ENCODE measurements around the gene ANKEF1. TPM values are rescaled to one million over a fixed set of nuclear protein-coding genes. Genes with fewer than 3 reads are reported as not detected.
"Not testable (repeated sequence)": the region's sequence is repeated elsewhere in the genome, so short reads cannot be mapped to it uniquely, and the experiment has no call there.

The ANKEF1 gene
- total RNA-seq, 4 donors from 2014 or later, result 0.62 to 1.4 (median 1.0) TPM

DNA sequence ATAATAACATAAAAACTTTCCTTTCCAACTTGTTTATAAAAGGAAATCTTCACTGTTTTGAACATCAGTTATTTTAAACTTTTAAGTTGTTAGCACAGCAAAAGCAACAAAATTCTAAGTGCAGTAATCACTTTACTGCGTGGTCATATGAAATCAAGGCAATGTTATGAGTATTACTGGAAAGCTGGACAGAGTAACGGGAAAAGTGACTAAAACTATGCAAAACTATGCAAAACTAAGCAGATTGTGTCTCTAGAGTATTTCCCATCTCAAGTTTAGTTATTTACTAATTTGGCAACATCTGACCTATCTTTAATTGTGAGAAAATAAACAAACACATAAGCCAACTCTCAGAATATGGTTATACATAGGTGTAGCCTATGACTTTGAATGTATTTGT lies 10.9 kb upstream of the ANKEF1 start:
- in situ Hi-C loops (cut with MboI; ENCODE audit: low sequenced_read_pairs in 4 of 4), result no loop called here
- no peak for DNase-seq
- no peak overlapping the region for H3K27ac ChIP-seq
- no peaks in the 10 kb centered on the region for H3K9me3 ChIP-seq
- TF ChIP-seq POLR2A (IDR thresholded peaks at IDR 0.05), result no peak
- TF ChIP-seq, protein P1, sequence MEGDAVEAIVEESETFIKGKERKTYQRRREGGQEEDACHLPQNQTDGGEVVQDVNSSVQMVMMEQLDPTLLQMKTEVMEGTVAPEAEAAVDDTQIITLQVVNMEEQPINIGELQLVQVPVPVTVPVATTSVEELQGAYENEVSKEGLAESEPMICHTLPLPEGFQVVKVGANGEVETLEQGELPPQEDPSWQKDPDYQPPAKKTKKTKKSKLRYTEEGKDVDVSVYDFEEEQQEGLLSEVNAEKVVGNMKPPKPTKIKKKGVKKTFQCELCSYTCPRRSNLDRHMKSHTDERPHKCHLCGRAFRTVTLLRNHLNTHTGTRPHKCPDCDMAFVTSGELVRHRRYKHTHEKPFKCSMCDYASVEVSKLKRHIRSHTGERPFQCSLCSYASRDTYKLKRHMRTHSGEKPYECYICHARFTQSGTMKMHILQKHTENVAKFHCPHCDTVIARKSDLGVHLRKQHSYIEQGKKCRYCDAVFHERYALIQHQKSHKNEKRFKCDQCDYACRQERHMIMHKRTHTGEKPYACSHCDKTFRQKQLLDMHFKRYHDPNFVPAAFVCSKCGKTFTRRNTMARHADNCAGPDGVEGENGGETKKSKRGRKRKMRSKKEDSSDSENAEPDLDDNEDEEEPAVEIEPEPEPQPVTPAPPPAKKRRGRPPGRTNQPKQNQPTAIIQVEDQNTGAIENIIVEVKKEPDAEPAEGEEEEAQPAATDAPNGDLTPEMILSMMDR (IDR thresholded peaks at IDR 0.05 in 4 of 5, conservative IDR thresholded peaks at IDR 0.05 in 1 of 5), result no peak
- no peaks in the 10 kb centered on the region for H3K4me1 ChIP-seq
- H3K36me3 ChIP-seq, result no peaks in the 10 kb centered on the region
- ATAC-seq, result no peak
- intact Hi-C loops (cut with DNase I; ENCODE audit: low total_unique reads), result no loop called here
- H3K27me3 ChIP-seq, result no peaks in the 10 kb centered on the region
- H3K4me3 ChIP-seq, result no peak overlapping the region

DNA sequence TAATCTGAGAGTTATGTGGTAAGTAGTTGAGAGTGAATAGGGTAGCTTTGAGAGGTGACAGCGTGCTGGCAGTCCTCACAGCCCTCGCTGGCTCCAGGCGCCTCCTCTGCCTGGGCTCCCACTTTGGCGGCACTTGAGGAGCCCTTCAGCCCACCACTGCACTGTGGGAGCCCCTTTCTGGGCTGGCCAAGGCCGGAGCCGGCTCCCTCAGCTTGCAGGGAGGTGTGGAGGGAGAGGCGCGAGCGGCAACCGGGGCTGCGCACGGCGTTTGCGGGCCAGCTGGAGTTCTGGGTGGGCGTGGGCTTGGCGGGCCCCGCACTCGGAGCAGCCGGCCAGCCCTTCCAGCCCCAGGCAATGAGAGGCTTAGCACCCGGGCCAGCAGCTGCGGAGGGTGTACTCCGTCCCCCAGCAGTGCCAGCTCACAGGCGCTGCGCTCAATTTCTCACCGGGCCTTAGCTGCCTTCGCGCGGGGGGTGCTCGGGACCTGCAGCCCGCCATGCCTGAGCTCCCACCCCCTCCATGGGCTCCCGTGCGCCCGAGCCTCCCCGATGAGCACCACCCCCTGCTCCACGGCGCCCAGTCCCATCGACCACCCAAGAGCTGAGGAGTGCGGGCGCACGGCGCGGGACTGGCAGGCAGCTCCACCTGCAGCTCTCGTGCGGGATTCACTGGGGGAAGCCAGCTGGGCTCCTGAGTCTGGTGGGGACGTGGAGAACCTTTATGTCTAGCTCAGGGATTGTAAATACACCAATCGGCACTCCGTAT lies 3.2 kb upstream of the ANKEF1 start:
- ATAC-seq; intact Hi-C loops (cut with DNase I; ENCODE audit: low total_unique reads); H3K4me3 ChIP-seq; DNase-seq; H3K9me3 ChIP-seq; H3K27me3 ChIP-seq; H3K4me1 ChIP-seq; H3K27ac ChIP-seq; H3K36me3 ChIP-seq; in situ Hi-C loops (cut with MboI; ENCODE audit: low sequenced_read_pairs in 4 of 4): not testable (repeated sequence)

DNA sequence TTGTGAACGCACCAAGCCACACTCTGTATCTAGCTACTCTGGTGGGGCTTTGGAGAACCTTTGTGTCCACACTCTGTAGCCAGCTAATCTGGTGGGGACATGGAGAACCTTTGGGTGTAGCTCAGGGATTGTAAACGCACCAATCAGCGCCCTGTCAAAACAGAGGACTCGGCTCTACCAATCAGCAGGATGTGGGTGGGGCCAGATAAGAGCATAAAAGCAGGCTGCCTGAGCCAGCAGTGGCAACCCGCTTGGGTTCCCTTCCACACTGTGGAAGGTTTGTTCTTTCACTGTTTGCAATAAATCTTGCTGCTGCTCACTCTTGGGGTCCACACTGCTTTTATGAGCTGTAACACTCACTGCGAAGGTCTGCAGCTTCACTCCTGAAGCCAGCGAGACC lies 2.5 kb upstream of the ANKEF1 start:
- H3K27me3 ChIP-seq; H3K4me1 ChIP-seq; H3K9me3 ChIP-seq; H3K36me3 ChIP-seq; intact Hi-C loops (cut with DNase I; ENCODE audit: low total_unique reads); ATAC-seq; H3K27ac ChIP-seq; in situ Hi-C loops (cut with MboI; ENCODE audit: low sequenced_read_pairs in 4 of 4); H3K4me3 ChIP-seq; DNase-seq: not testable (repeated sequence)

DNA sequence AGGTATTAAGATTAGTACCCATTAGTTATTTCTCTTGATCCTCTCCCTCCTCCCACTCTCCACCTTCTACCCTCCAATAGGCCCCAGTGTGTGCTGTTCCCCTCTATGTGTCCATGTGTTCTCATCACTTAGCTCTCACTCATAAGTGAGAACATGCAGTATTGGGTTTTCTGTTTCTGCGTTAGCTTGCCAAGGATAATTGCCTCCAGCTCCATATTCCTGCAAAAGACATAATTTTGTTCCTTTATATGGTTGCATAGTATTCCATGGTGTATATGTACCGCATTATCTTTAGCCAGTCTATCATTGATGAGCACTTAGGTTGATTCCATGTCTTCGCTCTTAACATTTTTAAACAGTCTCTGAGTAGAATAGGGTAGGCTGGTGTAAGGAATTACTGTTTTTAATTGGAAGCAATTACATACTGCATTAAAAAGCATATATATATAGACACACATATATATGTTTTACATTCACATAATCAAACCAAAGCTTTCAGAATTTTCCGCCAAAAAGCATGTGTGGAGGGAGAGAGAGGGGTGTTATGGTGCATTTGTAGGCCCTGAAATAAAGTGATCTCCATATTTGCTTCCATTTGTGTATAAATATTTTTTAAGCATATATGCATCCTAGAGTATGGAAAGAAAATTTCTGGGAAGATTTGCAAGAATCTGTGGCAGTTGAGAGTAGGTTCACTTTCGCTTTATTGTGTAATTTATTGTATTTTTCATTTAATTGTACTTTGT lies 709 bp upstream of the ANKEF1 start:
- Histone ChIP-seq H3K4me3 (peak overlapping the region in 2 of 4 donors; percentile 65 to 73), H3K36me3 (no peaks in the 10 kb centered on the region), H3K27me3 (no peaks in the 10 kb centered on the region), H3K27ac (no peak overlapping the region), H3K9me3 (no peaks in the 10 kb centered on the region), H3K4me1 (no peaks in the 10 kb centered on the region)
- in situ Hi-C loops (cut with MboI; ENCODE audit: low sequenced_read_pairs in 4 of 4) (no loop called here), intact Hi-C loops (cut with DNase I; ENCODE audit: low total_unique reads) (no loop called here)
- TF ChIP-seq, protein P1 (IDR thresholded peaks at IDR 0.05 in 4 of 5, conservative IDR thresholded peaks at IDR 0.05 in 1 of 5), result no peak
- TF ChIP-seq POLR2A (IDR thresholded peaks at IDR 0.05), result no peak
- ATAC-seq (no peak), DNase-seq (no peak)

DNA sequence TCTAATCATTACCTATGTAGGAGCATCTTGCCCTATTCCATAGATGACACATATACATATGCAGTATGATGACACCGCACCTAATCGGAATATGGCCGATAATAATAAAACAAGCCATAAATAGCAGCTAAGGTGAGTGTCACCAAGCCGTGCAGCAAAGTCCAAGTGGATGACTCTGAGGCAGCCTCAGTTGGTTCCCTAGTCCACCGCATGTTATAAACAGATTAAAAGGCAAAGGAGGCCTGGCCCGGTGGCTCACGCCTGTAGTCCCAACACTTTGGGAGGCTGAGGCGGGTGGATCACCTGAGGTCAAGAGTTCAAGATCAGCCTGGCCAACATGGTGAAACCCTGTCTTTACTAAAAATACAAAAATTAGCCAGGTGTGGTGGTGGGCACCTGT lies 1.5 kb downstream of the ANKEF1 start:
- in situ Hi-C loops (cut with MboI; ENCODE audit: low sequenced_read_pairs in 4 of 4); DNase-seq; H3K27ac ChIP-seq; H3K36me3 ChIP-seq; H3K9me3 ChIP-seq; H3K4me1 ChIP-seq; ATAC-seq; H3K27me3 ChIP-seq; H3K4me3 ChIP-seq; intact Hi-C loops (cut with DNase I; ENCODE audit: low total_unique reads): not testable (repeated sequence)

DNA sequence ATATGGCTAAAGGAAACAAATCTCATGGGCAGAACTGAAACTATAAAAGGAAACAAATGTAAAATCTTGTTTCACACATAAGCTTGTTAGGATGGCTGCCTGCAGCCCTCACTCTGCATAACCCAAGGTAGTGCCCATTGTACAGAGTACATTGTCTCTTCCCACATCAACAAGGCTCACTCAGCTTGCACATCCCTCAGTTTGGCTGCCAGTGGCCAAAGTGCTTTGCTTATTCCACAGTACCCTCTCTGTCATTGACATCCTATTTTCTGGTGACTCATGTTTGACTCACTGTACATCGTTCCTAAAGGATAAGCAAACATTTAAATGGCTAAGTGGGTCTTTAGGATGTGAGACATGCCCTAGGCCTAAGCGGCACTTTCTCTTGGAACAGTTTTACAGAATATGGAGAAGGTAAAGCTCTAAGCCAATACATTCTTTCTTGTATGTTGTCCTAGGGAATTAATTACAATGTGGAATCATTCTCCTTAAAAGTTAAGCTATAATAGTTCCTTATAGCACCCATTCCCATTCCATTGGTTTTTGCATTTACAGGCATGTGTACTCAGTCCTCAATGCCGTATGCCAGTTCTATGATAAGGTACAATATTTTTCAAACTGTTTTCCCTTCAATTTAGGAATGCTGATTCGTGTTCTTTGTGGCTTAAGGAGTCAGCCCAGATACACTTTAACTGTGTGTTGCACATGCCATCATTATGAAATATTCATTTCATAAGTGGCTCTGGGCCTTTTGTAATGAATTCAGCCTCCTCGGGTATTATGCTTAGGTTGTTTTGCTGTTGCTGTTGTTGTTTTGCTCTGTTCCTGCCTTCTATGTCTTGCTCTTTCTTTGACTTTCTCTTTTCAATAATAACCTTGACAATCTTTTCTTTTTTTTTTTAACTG lies 5.5 kb downstream of the ANKEF1 start:
- Histone ChIP-seq H3K4me3 (no peak overlapping the region), H3K27me3 (no peaks in the 10 kb centered on the region), H3K9me3 (no peaks in the 10 kb centered on the region), H3K36me3 (no peaks in the 10 kb centered on the region), H3K27ac (no peak overlapping the region), H3K4me1 (no peaks in the 10 kb centered on the region)
- in situ Hi-C loops (cut with MboI; ENCODE audit: low sequenced_read_pairs in 4 of 4) (no loop called here), intact Hi-C loops (cut with DNase I; ENCODE audit: low total_unique reads) (no loop called here)
- no peak for ATAC-seq
- TF ChIP-seq POLR2A (IDR thresholded peaks at IDR 0.05), result no peak
- TF ChIP-seq, protein P1 (IDR thresholded peaks at IDR 0.05 in 4 of 5, conservative IDR thresholded peaks at IDR 0.05 in 1 of 5), result no peak
- DNase-seq, result no peak
